Panc1 (cell line): ENCODE data around the gene GZMM.

Experiments
- POLR2AphosphoS5 ChIP-seq: IDR thresholded peaks from 2 replicates; pipeline ENCODE4 v1.6.1; 2012; ENCODE audit warnings: mild to moderate bottlenecking, low read depth, low read length, moderate library complexity
- SIN3A ChIP-seq: IDR thresholded peaks from 2 replicates; pipeline ENCODE4 v1.6.1; 2012; ENCODE audit warnings: low read depth, mild to moderate bottlenecking, low read length, moderate library complexity, borderline replicate concordance; ENCODE audit not compliant: insufficient read depth
- TF ChIP-seq, protein P1 (sequence below): fragments of 450-650 bp; IDR thresholded peaks from 2 replicates; pipeline ENCODE4 v1.5.1; 2017; ENCODE audit warnings: mild to moderate bottlenecking
- TF ChIP-seq, protein P2 (sequence below), 2 experiments: IDR thresholded peaks; 2 replicates each; pipeline ENCODE4 v1.6.1; 2011 to 2012; ENCODE audit warnings: low read depth in 2 of 2, control low read depth in 1 of 2, low read length in 1 of 2, mild to moderate bottlenecking in 1 of 2, moderate library complexity in 1 of 2; ENCODE audit not compliant: insufficient read depth in 1 of 2

DNA sequence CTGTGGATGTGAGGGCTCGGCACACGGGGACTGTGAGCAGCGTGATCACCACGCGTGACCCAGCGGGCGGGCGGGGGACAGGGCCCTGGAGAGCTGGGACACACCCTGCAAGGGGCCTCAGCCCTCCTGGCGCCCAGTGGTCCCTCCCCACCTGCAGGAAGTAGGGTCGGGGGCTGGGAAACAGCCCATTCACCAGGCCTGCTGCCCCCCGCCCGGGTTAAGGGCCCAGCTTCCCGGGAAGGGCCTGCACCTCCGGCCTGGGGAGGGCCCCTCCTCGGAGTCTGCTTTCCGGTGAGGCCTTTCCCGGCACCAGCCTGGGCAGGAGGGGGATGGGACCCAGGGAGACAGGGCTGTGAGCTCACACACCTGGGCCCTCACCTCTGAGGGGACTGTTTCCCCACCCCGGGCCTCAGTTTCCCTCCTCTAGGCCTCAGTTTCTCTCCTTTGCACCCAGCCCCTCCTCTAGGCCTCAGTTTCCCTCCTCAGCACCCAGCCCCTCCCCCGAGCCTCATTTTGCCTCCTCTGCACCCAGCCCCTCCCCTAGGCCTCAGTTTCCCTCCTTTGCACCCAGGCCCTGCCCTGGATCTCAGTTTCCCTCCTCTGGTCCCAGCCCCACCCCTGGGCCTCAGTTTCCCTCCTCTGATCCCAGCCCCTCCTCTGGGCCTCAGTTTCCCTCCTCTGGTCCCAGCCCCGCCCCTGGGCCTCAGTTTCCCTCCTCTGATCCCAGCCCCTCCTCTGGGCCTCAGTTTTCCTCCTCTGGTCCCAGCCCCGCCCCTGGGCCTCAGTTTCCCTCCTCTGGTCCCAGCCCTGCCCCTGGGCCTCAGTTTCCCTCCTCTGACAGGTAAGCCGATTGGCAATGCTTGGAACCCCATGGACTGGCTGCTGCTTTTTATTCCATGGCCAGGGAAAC is 49.4 kb upstream of the GZMM start:
- TF ChIP-seq POLR2AphosphoS5 (no peak), SIN3A (no peak)
- TF ChIP-seq, protein P1, sequence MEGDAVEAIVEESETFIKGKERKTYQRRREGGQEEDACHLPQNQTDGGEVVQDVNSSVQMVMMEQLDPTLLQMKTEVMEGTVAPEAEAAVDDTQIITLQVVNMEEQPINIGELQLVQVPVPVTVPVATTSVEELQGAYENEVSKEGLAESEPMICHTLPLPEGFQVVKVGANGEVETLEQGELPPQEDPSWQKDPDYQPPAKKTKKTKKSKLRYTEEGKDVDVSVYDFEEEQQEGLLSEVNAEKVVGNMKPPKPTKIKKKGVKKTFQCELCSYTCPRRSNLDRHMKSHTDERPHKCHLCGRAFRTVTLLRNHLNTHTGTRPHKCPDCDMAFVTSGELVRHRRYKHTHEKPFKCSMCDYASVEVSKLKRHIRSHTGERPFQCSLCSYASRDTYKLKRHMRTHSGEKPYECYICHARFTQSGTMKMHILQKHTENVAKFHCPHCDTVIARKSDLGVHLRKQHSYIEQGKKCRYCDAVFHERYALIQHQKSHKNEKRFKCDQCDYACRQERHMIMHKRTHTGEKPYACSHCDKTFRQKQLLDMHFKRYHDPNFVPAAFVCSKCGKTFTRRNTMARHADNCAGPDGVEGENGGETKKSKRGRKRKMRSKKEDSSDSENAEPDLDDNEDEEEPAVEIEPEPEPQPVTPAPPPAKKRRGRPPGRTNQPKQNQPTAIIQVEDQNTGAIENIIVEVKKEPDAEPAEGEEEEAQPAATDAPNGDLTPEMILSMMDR, result no peak
- TF ChIP-seq, protein P2, sequence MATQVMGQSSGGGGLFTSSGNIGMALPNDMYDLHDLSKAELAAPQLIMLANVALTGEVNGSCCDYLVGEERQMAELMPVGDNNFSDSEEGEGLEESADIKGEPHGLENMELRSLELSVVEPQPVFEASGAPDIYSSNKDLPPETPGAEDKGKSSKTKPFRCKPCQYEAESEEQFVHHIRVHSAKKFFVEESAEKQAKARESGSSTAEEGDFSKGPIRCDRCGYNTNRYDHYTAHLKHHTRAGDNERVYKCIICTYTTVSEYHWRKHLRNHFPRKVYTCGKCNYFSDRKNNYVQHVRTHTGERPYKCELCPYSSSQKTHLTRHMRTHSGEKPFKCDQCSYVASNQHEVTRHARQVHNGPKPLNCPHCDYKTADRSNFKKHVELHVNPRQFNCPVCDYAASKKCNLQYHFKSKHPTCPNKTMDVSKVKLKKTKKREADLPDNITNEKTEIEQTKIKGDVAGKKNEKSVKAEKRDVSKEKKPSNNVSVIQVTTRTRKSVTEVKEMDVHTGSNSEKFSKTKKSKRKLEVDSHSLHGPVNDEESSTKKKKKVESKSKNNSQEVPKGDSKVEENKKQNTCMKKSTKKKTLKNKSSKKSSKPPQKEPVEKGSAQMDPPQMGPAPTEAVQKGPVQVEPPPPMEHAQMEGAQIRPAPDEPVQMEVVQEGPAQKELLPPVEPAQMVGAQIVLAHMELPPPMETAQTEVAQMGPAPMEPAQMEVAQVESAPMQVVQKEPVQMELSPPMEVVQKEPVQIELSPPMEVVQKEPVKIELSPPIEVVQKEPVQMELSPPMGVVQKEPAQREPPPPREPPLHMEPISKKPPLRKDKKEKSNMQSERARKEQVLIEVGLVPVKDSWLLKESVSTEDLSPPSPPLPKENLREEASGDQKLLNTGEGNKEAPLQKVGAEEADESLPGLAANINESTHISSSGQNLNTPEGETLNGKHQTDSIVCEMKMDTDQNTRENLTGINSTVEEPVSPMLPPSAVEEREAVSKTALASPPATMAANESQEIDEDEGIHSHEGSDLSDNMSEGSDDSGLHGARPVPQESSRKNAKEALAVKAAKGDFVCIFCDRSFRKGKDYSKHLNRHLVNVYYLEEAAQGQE (IDR thresholded peaks at IDR 0.05; ENCODE audit: insufficient read depth in 1 of 2, low read depth in 2 of 2, low read length in 1 of 2), result no peak
